GM21526 (cell line): Measurements from ENCODE around the gene GADD45GIP1.

Experiments used
- ATAC-seq: cut with Tn5 transposase; IDR thresholded peaks from one replicate; pipeline ENCODE4 v1.9.1; 2021; ENCODE audit warnings: moderate library complexity; ENCODE audit not compliant: unreplicated experiment, low FRiP score

The GADD45GIP1 gene

DNA sequence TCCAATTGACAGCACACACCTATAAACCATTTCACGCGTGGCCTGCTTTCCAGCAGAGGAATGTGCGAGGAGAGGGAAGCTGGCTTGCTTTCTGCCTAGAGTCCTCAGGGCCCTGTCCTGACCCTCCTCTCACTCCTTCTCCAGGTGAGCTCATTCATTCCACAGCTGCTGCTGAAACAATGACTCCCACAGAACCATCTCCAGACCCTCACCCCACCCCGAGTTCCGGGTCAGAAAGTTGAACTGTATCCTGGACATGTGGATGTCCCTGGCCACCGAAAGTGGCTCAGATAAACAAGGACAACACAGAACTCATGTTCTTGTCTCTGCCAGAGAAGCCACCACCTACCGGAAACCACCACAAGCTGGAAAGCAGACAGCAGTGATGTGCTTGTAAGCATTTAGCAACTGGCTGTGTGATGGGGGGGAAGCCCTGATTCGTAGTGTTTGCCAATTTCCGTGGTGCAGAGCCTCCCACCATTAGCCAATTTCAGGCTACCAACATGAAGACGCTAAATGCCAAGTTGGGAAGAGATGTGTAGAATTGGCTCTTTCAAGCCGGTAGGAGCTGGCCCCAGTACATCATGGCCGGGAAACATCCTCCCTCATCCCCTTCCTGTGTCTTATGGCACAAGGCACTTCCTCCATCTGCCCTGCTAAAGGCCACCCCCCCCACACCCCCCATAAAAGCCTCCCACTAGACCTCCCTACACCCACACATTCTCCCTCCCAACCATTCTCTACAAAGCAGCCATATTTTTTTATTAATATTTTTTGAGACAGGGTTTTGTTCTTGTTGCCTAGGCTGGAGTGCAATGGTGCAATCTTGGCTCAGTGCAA lies 43.0 kb downstream of the GADD45GIP1 start:
- no peak for ATAC-seq

DNA sequence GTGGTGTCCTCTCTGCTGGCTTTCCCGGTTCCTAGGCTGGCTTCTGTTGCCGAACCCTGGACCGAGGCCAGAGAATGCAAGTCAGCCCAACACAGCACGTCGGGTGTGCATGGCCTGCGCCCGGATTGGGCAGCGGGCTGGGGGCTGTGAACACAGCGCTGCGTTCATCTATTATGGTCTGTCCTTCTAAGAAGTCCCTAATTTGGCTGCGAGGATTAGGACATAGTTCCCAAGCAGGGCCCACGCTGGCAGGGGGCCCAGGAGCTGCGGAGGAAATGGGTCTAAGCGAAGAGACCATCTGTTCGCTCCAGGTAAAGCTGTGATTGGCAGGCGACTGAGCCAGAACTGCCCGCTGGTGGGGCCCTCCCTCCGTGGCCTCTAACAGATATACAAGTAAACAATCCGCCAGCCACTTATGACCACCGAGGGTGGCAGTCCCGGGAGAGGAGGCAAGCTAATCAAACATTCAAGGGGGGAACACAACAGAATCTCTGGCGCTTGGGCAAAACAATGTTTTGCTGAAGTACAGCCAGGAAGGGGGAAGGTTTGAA lies 43.9 kb downstream of the GADD45GIP1 start:
- no peak for ATAC-seq

DNA sequence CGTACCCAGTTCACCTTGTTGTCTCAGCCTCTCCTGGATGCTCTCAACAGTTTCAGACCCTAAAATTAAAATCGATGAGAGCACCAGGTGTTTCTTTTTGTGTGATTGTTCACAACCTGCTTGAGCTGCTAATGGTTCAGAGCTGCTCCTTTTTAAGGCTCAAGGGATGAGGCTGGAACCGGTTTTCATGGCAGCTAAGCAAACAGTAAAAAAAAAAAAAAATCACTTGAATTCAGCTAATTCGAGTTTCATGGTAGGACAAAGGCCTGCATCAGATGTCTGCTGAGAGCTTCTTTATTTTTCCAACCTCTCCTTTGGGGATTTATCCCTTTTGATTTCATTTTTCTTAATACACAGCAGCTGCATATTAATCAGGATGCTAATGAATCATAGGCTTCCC lies 44.5 kb downstream of the GADD45GIP1 start:
- ATAC-seq, result no peak

DNA sequence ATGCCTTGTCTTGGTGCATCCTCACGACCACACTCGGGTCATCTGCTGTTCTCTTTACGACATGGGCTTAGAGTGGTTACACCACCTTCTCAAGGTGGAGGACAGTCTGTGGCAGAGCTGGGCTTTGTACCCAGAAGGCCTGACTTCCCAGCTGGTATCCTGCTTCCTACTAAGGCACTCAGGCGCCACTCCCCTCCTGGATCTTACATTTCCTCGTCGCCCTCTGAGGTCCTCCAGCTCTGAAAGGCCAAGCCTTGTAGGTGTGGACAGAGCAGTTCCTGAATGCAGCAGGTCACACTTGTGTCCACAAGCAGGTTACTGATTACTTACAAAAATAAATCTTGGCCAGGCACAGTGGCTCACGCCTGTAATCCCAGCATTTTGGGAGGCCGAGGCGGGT lies 49.9 kb downstream of the GADD45GIP1 start:
- ATAC-seq, result no peak
